NCI-H1436 treated with DMSO at 0.1 percent for 48 hours (cell line): Measurements from ENCODE around the gene WNT7B.

ENCODE experiments used
- DNase-seq: peaks from one replicate; lab custom pipeline; 2025; lab: John Stamatoyannopoulos, UW

Gene WNT7B

GRCh38 chr22:45995405-45996101 lies 18.6 kb upstream of the WNT7B start:
- no peak for DNase-seq

- no peak for DNase-seq
Observed at GRCh38 chr22:45994491-45995404, 17.8 kb upstream of the WNT7B start.

- DNase-seq, result no peak
Observed at GRCh38 chr22:45993841-45994240, 16.9 kb upstream of the WNT7B start.

- no peak for DNase-seq
Observed at GRCh38 chr22:45993143-45993692, 16.3 kb upstream of the WNT7B start.

GRCh38 chr22:45992737-45993136 lies 15.8 kb upstream of the WNT7B start:
- no peak for DNase-seq

- DNase-seq, result no peak
Observed at GRCh38 chr22:45991098-45991497, 14.1 kb upstream of the WNT7B start.

GRCh38 chr22:45987136-45987861 lies 10.3 kb upstream of the WNT7B start:
- no peak for DNase-seq

GRCh38 chr22:45984316-45984916 lies 7.5 kb upstream of the WNT7B start:
- DNase-seq, result no peak

- no peak for DNase-seq
Observed at GRCh38 chr22:45983797-45984196, 6.8 kb upstream of the WNT7B start.

- DNase-seq, result no peak
Observed at GRCh38 chr22:45980761-45981160, 3.8 kb upstream of the WNT7B start.

GRCh38 chr22:45980268-45980570 lies 3.3 kb upstream of the WNT7B start:
- DNase-seq, result no peak

- no peak for DNase-seq
Observed at GRCh38 chr22:45978275-45978713, 1.3 kb upstream of the WNT7B start.

GRCh38 chr22:45977551-45978274 lies 751 bp upstream of the WNT7B start:
- no peak for DNase-seq

- DNase-seq, result no peak
Observed at GRCh38 chr22:45976254-45977002, 534 bp downstream of the WNT7B start.

- DNase-seq, result no peak
Observed at GRCh38 chr22:45975164-45976161, 1.5 kb downstream of the WNT7B start.

- DNase-seq, result no peak
Observed at GRCh38 chr22:45974498-45974897, 2.5 kb downstream of the WNT7B start.

- DNase-seq, result no peak
Observed at GRCh38 chr22:45972889-45973253, 4.1 kb downstream of the WNT7B start.

GRCh38 chr22:45972091-45972888 lies 4.7 kb downstream of the WNT7B start:
- no peak for DNase-seq
